HEK293 (cell line): ENCODE data around the gene MTRFR.

Experiments used
- AEBP2 ChIP-seq: fragments of 450-650 bp; formaldehyde crosslinking; IDR thresholded peaks from 2 replicates; pipeline ENCODE4 v1.5.1; 2016; ENCODE audit warnings: missing biosample characterization, missing genetic modification characterization, borderline replicate concordance
- ATF2 ChIP-seq: fragments of 450-650 bp; formaldehyde crosslinking; IDR thresholded peaks from 2 replicates; pipeline ENCODE4 v1.5.1; 2016; ENCODE audit warnings: missing biosample characterization, missing genetic modification characterization, low read depth
- FEZF1 ChIP-seq: fragments of 450-650 bp; formaldehyde crosslinking; IDR thresholded peaks from 2 replicates; pipeline ENCODE4 v1.5.1; 2016; ENCODE audit warnings: missing biosample characterization, missing genetic modification characterization
- GLIS1 ChIP-seq: fragments of 450-650 bp; formaldehyde crosslinking; IDR thresholded peaks from 2 replicates; pipeline ENCODE4 v1.5.1; 2016; ENCODE audit warnings: missing biosample characterization, missing genetic modification characterization
- HOXD13 ChIP-seq: sonication (generic); formaldehyde crosslinking; IDR thresholded peaks from 2 replicates; pipeline ENCODE4 v1.8.0; 2022; ENCODE audit warnings: missing genetic modification reagents, borderline replicate concordance
- KLF16 ChIP-seq: fragments of 450-650 bp; formaldehyde crosslinking; IDR thresholded peaks from 2 replicates; pipeline ENCODE4 v1.5.1; 2017; ENCODE audit warnings: missing biosample characterization, missing genetic modification characterization
- KLF9 ChIP-seq: fragments of 450-650 bp; formaldehyde crosslinking; IDR thresholded peaks from 2 replicates; pipeline ENCODE4 v1.5.1; 2016; ENCODE audit warnings: missing biosample characterization, missing genetic modification characterization, low read depth
- PRDM4 ChIP-seq: fragments of 450-650 bp; formaldehyde crosslinking; IDR thresholded peaks from 2 replicates; pipeline ENCODE4 v1.5.1; 2017; ENCODE audit warnings: missing biosample characterization, missing genetic modification characterization
- REPIN1 ChIP-seq: fragments of 450-650 bp; formaldehyde crosslinking; IDR thresholded peaks from 2 replicates; pipeline ENCODE4 v1.5.1; 2017; ENCODE audit warnings: missing biosample characterization, missing genetic modification characterization, low read depth
- SP7 ChIP-seq: fragments of 450-650 bp; formaldehyde crosslinking; IDR thresholded peaks from 2 replicates; pipeline ENCODE4 v1.5.1; 2016; ENCODE audit warnings: missing biosample characterization, missing genetic modification characterization
- TCF7L2 ChIP-seq: IDR thresholded peaks from 2 replicates; pipeline ENCODE4 v1.6.1; 2011; ENCODE audit warnings: low read depth, mild to moderate bottlenecking, inconsistent platforms, low read length, moderate library complexity, borderline replicate concordance
- ZNF121 ChIP-seq: fragments of 450-650 bp; formaldehyde crosslinking; IDR thresholded peaks from 2 replicates; pipeline ENCODE4 v1.5.1; 2016; ENCODE audit warnings: missing biosample characterization, missing genetic modification characterization
- ZNF146 ChIP-seq: fragments of 450-650 bp; formaldehyde crosslinking; IDR thresholded peaks from 2 replicates; pipeline ENCODE4 v1.5.1; 2016; ENCODE audit warnings: missing biosample characterization, missing genetic modification characterization
- ZNF157 ChIP-seq: fragments of 450-650 bp; formaldehyde crosslinking; IDR thresholded peaks from 2 replicates; pipeline ENCODE4 v1.5.1; 2016; ENCODE audit warnings: missing biosample characterization, missing genetic modification characterization
- ZNF16 ChIP-seq: fragments of 450-650 bp; formaldehyde crosslinking; IDR thresholded peaks from 2 replicates; pipeline ENCODE4 v1.5.1; 2016; ENCODE audit warnings: low read depth, missing biosample characterization, missing genetic modification characterization
- ZNF174 ChIP-seq: fragments of 450-650 bp; formaldehyde crosslinking; IDR thresholded peaks from 2 replicates; pipeline ENCODE4 v1.5.0; 2017; ENCODE audit warnings: missing biosample characterization, mild to moderate bottlenecking, missing genetic modification characterization
- ZNF2 ChIP-seq: fragments of 450-650 bp; formaldehyde crosslinking; IDR thresholded peaks from 2 replicates; pipeline ENCODE4 v1.5.1; 2016; ENCODE audit warnings: missing biosample characterization, missing genetic modification characterization
- ZNF202 ChIP-seq: fragments of 450-650 bp; formaldehyde crosslinking; IDR thresholded peaks from 2 replicates; pipeline ENCODE4 v1.5.1; 2016; ENCODE audit warnings: missing biosample characterization, missing genetic modification characterization, borderline replicate concordance
- ZNF514 ChIP-seq: fragments of 450-650 bp; formaldehyde crosslinking; IDR thresholded peaks from 2 replicates; pipeline ENCODE4 v1.5.1; 2016; ENCODE audit warnings: missing biosample characterization, missing genetic modification characterization
- ZNF518A ChIP-seq: fragments of 450-650 bp; formaldehyde crosslinking; conservative IDR thresholded peaks from 2 replicates; pipeline ENCODE4 v1.5.1; 2016; ENCODE audit warnings: low read depth, missing biosample characterization, missing genetic modification characterization
- ZNF610 ChIP-seq: fragments of 450-650 bp; formaldehyde crosslinking; IDR thresholded peaks from 2 replicates; pipeline ENCODE4 v1.5.1; 2016; ENCODE audit warnings: missing biosample characterization, missing genetic modification characterization, borderline replicate concordance
- ZNF645 ChIP-seq: fragments of 450-650 bp; formaldehyde crosslinking; IDR thresholded peaks from 2 replicates; pipeline ENCODE4; 2016; ENCODE audit warnings: missing biosample characterization, missing genetic modification characterization
- ZNF660 ChIP-seq: fragments of 450-650 bp; IDR thresholded peaks from 2 replicates; pipeline ENCODE4 v1.5.1; 2018; ENCODE audit warnings: missing biosample characterization, mild to moderate bottlenecking, missing genetic modification characterization
- ZNF670 ChIP-seq: fragments of 450-650 bp; formaldehyde crosslinking; IDR thresholded peaks from 2 replicates; pipeline ENCODE4 v1.5.1; 2016; ENCODE audit warnings: missing biosample characterization, missing genetic modification characterization, low read depth
- ZNF792 ChIP-seq: fragments of 450-650 bp; formaldehyde crosslinking; IDR thresholded peaks from 2 replicates; pipeline ENCODE4 v1.5.1; 2016; ENCODE audit warnings: missing biosample characterization, missing genetic modification characterization
- ZSCAN16 ChIP-seq: fragments of 450-650 bp; formaldehyde crosslinking; IDR thresholded peaks from 2 replicates; pipeline ENCODE4 v1.5.1; 2016; ENCODE audit warnings: missing biosample characterization, missing genetic modification characterization
- ZSCAN30 ChIP-seq: fragments of 450-650 bp; IDR thresholded peaks from 2 replicates; pipeline ENCODE4 v1.5.1; 2018; ENCODE audit warnings: missing biosample characterization, mild to moderate bottlenecking, missing genetic modification characterization, moderate library complexity

The MTRFR gene

GRCh38 chr12:123233505-123234308 lies 471 bp downstream of the MTRFR start (continued):
- no peak for TF ChIP-seq AEBP2
- TF ChIP-seq ZNF146 (tag by site-specific recombination) = no peak
- 0 out of 2 replicates have a peak, but pooled peaks have one; percentile 48 for TF ChIP-seq ZNF2 (tag by site-specific recombination)
- no peak for TF ChIP-seq KLF9
- TF ChIP-seq ZNF645 (tag by site-specific recombination) = 0 out of 2 replicates have a peak, but pooled peaks have one; percentile 1
- TF ChIP-seq FEZF1 (tag by site-specific recombination) = no peak
- peak; percentile 47; the same call in 1 of the 2 replicates for TF ChIP-seq ZSCAN30 (tag by site-specific recombination)
- TF ChIP-seq ZNF16 (tag by site-specific recombination) = no peak
- TF ChIP-seq TCF7L2 = no peak
- no peak for TF ChIP-seq ZNF157 (tag by site-specific recombination)
- TF ChIP-seq ATF2 (tag by site-specific recombination) = no peak
- TF ChIP-seq ZNF202 (tag by site-specific recombination) = no peak
- TF ChIP-seq ZNF660 (tag by site-specific recombination) = 0 out of 2 replicates have a peak, but pooled peaks have one; percentile 32
- TF ChIP-seq ZNF514 (tag by site-specific recombination) = no peak
- TF ChIP-seq ZNF174 (tag by site-specific recombination) = no peak
- TF ChIP-seq REPIN1 (tag by site-specific recombination) = no peak
- TF ChIP-seq ZNF792 (tag by site-specific recombination) = no peak
- TF ChIP-seq GLIS1 (tag by site-specific recombination) = no peak
- TF ChIP-seq KLF16 (tag by site-specific recombination) = no peak; the same call in 1 of the 2 replicates
- peak; percentile 31; the same call in 1 of the 2 replicates for TF ChIP-seq SP7 (tag by site-specific recombination)
- TF ChIP-seq ZNF610 (tag by site-specific recombination) = no peak
- no peak for TF ChIP-seq PRDM4 (tag by site-specific recombination)
- no peak for TF ChIP-seq ZNF518A
- TF ChIP-seq ZSCAN16 (tag by site-specific recombination) = no peak
- peak; percentile 89 for TF ChIP-seq ZNF121
- TF ChIP-seq HOXD13 (CRISPR knock-in tag) = no peak
- TF ChIP-seq ZNF670 (tag by site-specific recombination) = no peak
